Astrocyte (in vitro differentiated cells and primary cell): ENCODE measurements around the gene NCAPG. TPM values are rescaled to one million over a fixed set of nuclear protein-coding genes. Genes with fewer than 3 reads are reported as not detected.

Experiments used
- DNase-seq: peaks from one replicate; pipeline ENCODE4 v3.0.0-alpha.2; 2010; ENCODE audit warnings: low read depth
- FAIRE-seq: peaks from 2 replicates; lab custom pipeline; 2011; peaks lifted over from hg19 to GRCh38; lab: Jason Lieb, UNC
- H2AFZ ChIP-seq: 2 replicates; pipeline ENCODE4 v1.6.0; 2012; ENCODE audit warnings: low read depth, low read length, inconsistent platforms
- H3K27ac ChIP-seq: 2 replicates; pipeline ENCODE4 v1.5.1; 2011; ENCODE audit warnings: low read depth, low read length, inconsistent platforms
- H3K27me3 ChIP-seq: 2 replicates; pipeline ENCODE4 v1.6.0; 2011; ENCODE audit warnings: low read length, inconsistent platforms; ENCODE audit not compliant: insufficient read depth
- H3K36me3 ChIP-seq: 2 replicates; pipeline ENCODE4 v1.5.1; 2011; ENCODE audit warnings: low read length, inconsistent platforms; ENCODE audit not compliant: insufficient read depth
- H3K4me1 ChIP-seq: 2 replicates; pipeline ENCODE4 v1.5.1; 2011; ENCODE audit warnings: low read length, inconsistent platforms; ENCODE audit not compliant: insufficient read depth
- H3K4me2 ChIP-seq: 2 replicates; pipeline ENCODE4 v1.6.0; 2012; ENCODE audit warnings: low read length, inconsistent platforms
- H3K4me3 ChIP-seq: 2 replicates; pipeline ENCODE4 v1.5.1; 2011; ENCODE audit warnings: low read depth, mild to moderate bottlenecking, low read length, inconsistent platforms; ENCODE audit not compliant: insufficient read depth
- H3K79me2 ChIP-seq: 2 replicates; pipeline ENCODE4 v1.6.0; 2012; ENCODE audit warnings: mild to moderate bottlenecking, low read length, inconsistent platforms; ENCODE audit not compliant: insufficient read depth
- H3K9ac ChIP-seq: 2 replicates; pipeline ENCODE4 v1.6.0; 2012; ENCODE audit warnings: mild to moderate bottlenecking, low read length, inconsistent platforms
- H3K9me3 ChIP-seq: 2 replicates; pipeline ENCODE4 v1.5.1; 2012; ENCODE audit warnings: low read depth, mild to moderate bottlenecking, low read length, inconsistent platforms; ENCODE audit not compliant: insufficient read depth
- H4K20me1 ChIP-seq: 2 replicates; pipeline ENCODE4 v1.6.0; 2012; ENCODE audit warnings: low read length, inconsistent platforms; ENCODE audit not compliant: insufficient read depth
- H3K27ac Mint-ChIP-seq: one replicate; pipeline ENCODE4 v1.8.0; 2021; ENCODE audit warnings: mild to moderate bottlenecking, mixed read lengths; ENCODE audit not compliant: unreplicated experiment
- H3K27me3 Mint-ChIP-seq: one replicate; pipeline ENCODE4 v1.8.0; 2021; ENCODE audit warnings: low read depth, mixed read lengths; ENCODE audit not compliant: unreplicated experiment
- H3K36me3 Mint-ChIP-seq: one replicate; pipeline ENCODE4 v1.8.0; 2021; ENCODE audit warnings: low read depth, mixed read lengths; ENCODE audit not compliant: unreplicated experiment
- H3K4me1 Mint-ChIP-seq: one replicate; pipeline ENCODE4 v1.8.0; 2021; ENCODE audit warnings: low read depth, mixed read lengths; ENCODE audit not compliant: unreplicated experiment
- H3K4me3 Mint-ChIP-seq: one replicate; pipeline ENCODE4 v1.8.0; 2021; ENCODE audit warnings: mild to moderate bottlenecking, moderate library complexity, mixed read lengths; ENCODE audit not compliant: unreplicated experiment
- H3K9me3 Mint-ChIP-seq: one replicate; pipeline ENCODE4 v1.8.0; 2021; ENCODE audit warnings: mild to moderate bottlenecking, mixed read lengths; ENCODE audit not compliant: unreplicated experiment
- CTCF ChIP-seq: IDR thresholded peaks from 2 replicates; pipeline ENCODE4 v1.5.1; 2011; ENCODE audit warnings: low read depth, mild to moderate bottlenecking, inconsistent platforms, low read length, moderate library complexity; ENCODE audit not compliant: insufficient read depth
- EZH2 ChIP-seq: IDR thresholded peaks from 2 replicates; pipeline ENCODE4 v1.6.1; 2012; ENCODE audit warnings: mild to moderate bottlenecking, low read length, inconsistent platforms; ENCODE audit not compliant: insufficient read depth
- total RNA-seq: library from RNA; stranded (reverse); gene quantifications from 2 replicates; pipeline ENCODE4 v1.2.1, GENCODE V29; 2021

Gene NCAPG
- total RNA-seq, 1 donor from 2014 or later = 4.7 TPM

DNA sequence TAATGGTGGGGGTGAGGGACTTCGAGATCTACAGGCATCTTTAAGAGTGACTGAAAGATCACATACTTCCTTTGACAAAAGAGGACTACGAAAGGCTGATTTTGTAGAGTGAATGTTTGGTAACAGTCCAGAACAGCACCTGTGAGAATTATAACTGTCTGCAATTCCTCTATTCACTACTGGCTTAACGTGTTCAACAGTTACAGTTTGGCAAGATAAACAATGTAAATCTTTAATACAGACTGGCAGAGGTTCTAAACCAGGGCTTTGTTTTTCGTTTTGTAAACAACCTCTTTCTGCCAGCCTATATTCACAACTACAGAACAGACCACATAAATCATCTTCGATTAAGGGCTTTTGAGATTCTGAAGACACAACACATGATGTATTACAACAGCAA, 66.9 kb downstream of the NCAPG start:
- no peak for DNase-seq
- H3K9me3 ChIP-seq = no peaks in the 10 kb centered on the region
- H3K4me3 ChIP-seq = no peak overlapping the region
- H3K27ac Mint-ChIP-seq = no peak overlapping the region
- no peaks in the 10 kb centered on the region for H3K36me3 ChIP-seq
- H3K9ac ChIP-seq = no peak overlapping the region
- H3K79me2 ChIP-seq = no peaks in the 10 kb centered on the region
- H2AFZ ChIP-seq = no peak overlapping the region
- no peaks in the 10 kb centered on the region for H3K27me3 Mint-ChIP-seq
- H3K4me2 ChIP-seq = no peak overlapping the region
- no peaks in the 10 kb centered on the region for H3K27me3 ChIP-seq
- no peaks in the 10 kb centered on the region for H3K36me3 Mint-ChIP-seq
- FAIRE-seq = peak; percentile 65
- H3K4me1 ChIP-seq = no peaks in the 10 kb centered on the region
- H4K20me1 ChIP-seq = no peaks in the 10 kb centered on the region
- no peak overlapping the region for H3K27ac ChIP-seq
- no peak for TF ChIP-seq EZH2
- TF ChIP-seq CTCF = no peak
- no peaks in the 10 kb centered on the region for H3K4me1 Mint-ChIP-seq
- H3K4me3 Mint-ChIP-seq = no peak overlapping the region
- H3K9me3 Mint-ChIP-seq = no peaks in the 10 kb centered on the region

GRCh38 chr4:17884063-17884462, 73.3 kb downstream of the NCAPG start:
- peaks cover 11% of the 10 kb centered on the region for H3K4me1 Mint-ChIP-seq
- no peak overlapping the region for H3K4me2 ChIP-seq
- no peaks in the 10 kb centered on the region for H3K36me3 ChIP-seq
- no peaks in the 10 kb centered on the region for H3K9me3 ChIP-seq
- no peaks in the 10 kb centered on the region for H3K4me1 ChIP-seq
- FAIRE-seq (peak; percentile 13), DNase-seq (peak; percentile 4)
- no peak overlapping the region for H3K4me3 ChIP-seq
- H3K4me3 Mint-ChIP-seq = no peak overlapping the region
- H3K9me3 Mint-ChIP-seq = no peaks in the 10 kb centered on the region
- no peaks in the 10 kb centered on the region for H3K27me3 Mint-ChIP-seq
- no peak overlapping the region for H3K9ac ChIP-seq
- no peaks in the 10 kb centered on the region for H4K20me1 ChIP-seq
- no peaks in the 10 kb centered on the region for H3K79me2 ChIP-seq
- H3K36me3 Mint-ChIP-seq = no peaks in the 10 kb centered on the region
- H3K27ac ChIP-seq = no peak overlapping the region
- TF ChIP-seq CTCF = no peak
- TF ChIP-seq EZH2 = no peak
- no peak overlapping the region for H3K27ac Mint-ChIP-seq
- H3K27me3 ChIP-seq = no peaks in the 10 kb centered on the region
- no peak overlapping the region for H2AFZ ChIP-seq

DNA sequence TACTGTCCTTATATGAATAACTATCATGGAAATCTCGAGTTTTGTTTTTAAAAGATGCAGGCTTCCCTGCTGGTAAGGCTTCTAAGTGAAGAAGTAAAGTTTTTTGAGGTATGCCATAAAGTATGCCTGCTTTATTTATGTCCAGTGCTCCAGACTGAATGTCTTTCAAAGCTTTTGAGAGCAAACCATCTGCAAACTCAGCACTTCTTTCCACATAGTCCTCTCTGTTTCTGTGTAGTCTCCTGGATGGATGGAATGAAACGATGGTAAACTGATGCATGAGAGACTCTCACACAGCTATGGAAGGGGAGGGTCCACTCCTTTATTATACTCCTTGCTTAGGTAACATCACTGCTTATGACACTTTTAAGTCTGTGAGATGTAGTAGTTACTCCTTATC, 73.7 kb downstream of the NCAPG start:
- Histone ChIP-seq H3K9ac (no peak overlapping the region), H3K4me1 (no peaks in the 10 kb centered on the region), H3K79me2 (no peaks in the 10 kb centered on the region), H3K27ac (no peak overlapping the region), H3K36me3 (no peaks in the 10 kb centered on the region), H4K20me1 (no peaks in the 10 kb centered on the region), H3K4me2 (no peak overlapping the region), H3K27me3 (no peaks in the 10 kb centered on the region), H3K9me3 (no peaks in the 10 kb centered on the region), H3K4me3 (no peak overlapping the region), H2AFZ (no peak overlapping the region)
- H3K27me3 Mint-ChIP-seq = no peaks in the 10 kb centered on the region
- FAIRE-seq (no peak), DNase-seq (no peak)
- H3K27ac Mint-ChIP-seq = no peak overlapping the region
- H3K9me3 Mint-ChIP-seq = no peaks in the 10 kb centered on the region
- H3K4me1 Mint-ChIP-seq = peaks cover 11% of the 10 kb centered on the region
- H3K4me3 Mint-ChIP-seq = no peak overlapping the region
- no peak for TF ChIP-seq CTCF
- no peak for TF ChIP-seq EZH2
- no peaks in the 10 kb centered on the region for H3K36me3 Mint-ChIP-seq
